ENCODE data around the gene LRP8.

The LRP8 gene

DNA sequence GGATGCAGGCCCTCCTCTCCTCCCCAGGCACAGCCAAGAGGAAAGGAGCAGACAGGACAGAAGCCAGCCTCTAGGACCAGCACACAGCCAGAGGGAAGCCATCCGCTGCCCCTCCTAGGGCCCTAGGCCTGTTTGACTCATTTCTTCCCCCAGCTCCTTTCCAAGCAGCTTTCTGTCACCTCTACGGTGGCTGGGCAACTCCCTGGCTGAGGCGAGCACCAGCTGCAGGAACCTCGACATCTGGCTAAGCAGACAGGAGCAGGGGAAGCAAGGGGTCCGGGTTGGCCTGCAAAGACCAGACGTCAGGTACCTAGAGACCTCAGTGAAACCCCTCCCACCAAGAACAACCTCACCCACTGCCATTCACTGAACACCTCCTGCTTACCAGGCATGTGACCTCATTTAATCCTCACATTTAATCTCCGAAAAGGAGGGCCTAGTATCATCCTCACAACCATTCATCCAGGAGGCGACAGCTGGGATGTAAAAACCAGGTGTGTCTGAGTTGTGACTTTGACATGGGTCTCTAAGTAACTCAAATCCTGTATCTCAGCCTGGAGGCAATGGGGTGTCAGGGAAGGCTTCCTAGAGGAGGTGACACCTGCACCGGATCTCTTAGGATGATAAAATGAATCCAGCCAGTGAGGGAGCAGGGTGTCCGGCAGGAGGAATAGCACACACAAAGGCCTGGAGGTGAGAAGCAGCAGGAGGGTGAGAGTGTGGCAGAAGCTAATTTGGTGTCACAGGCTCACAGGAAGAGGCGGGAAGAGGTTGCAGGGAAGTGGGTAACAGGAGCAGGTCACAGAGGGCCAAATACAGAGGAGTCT lies 5.9 kb downstream of the LRP8 start:
- no peak for DNase-seq

DNA sequence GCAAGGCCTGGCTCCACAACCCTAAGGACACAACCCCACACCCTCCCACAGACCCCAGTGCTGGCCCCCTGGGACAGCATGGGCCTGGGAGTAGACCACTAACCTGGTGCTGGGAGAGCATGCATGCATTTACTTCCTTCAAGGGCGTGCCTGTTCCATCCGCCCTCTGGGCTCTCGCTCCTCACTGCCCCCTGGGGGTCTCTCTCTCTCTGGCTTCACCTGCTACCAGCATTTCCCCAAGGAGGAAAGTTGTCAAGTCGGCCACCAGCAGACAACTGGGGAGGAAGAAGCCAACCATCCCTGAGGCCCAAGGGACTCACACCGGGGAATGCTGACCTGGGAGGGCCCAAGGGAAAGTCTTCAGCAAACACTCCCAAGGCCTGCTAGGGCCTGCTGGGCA lies 6.5 kb downstream of the LRP8 start:
- DNase-seq = no peak

- no peak for DNase-seq
These were observed 7.2 kb downstream of the LRP8 start for GRCh38 chr1:53320646-53321045.

DNA sequence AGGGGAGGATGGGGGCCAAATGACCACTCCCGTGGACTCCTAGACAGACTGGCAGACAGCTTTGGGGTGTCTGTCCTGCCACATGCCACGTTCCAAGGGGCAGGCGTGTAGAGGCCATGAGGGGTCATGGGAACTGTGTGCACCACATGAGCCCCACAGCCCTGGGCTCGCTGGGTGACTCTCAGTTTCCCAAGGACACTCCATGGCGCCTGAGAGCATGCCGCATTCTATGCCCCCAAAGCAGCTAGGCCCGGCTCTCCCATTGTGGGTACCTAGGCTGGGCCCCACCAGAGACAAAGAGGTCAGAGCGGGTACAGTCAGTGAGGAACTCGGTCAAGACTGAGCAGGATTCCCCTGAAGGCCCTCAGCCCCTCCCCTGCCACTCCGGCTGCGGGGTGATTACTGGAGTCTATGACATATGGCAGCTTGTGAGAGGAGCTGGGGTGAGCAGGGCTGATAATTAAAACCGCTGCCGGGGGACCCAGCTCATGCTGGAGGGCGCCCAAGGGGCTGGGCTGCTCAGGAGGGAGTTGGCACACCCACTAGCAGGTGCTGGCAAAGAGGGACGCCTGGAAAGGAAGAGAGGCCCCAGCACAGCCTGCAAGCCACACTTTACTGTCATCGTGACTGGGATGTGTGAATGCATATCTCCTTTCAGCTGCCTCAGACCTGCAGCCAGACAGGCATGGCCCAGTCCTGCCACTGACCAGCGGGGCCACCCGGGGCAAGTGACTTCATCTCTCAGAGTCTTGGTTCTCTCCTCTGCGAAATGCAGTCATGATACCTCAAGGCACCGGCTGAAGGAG lies 8.4 kb downstream of the LRP8 start:
- DNase-seq = peak; percentile 62

GRCh38 chr1:53317646-53318539 lies 10.0 kb downstream of the LRP8 start:
- DNase-seq = no peak

- DNase-seq = peak; percentile 88
These were observed 10.9 kb downstream of the LRP8 start for GRCh38 chr1:53316766-53317581.

GRCh38 chr1:53316424-53316765 lies 11.5 kb downstream of the LRP8 start:
- DNase-seq = no peak

DNA sequence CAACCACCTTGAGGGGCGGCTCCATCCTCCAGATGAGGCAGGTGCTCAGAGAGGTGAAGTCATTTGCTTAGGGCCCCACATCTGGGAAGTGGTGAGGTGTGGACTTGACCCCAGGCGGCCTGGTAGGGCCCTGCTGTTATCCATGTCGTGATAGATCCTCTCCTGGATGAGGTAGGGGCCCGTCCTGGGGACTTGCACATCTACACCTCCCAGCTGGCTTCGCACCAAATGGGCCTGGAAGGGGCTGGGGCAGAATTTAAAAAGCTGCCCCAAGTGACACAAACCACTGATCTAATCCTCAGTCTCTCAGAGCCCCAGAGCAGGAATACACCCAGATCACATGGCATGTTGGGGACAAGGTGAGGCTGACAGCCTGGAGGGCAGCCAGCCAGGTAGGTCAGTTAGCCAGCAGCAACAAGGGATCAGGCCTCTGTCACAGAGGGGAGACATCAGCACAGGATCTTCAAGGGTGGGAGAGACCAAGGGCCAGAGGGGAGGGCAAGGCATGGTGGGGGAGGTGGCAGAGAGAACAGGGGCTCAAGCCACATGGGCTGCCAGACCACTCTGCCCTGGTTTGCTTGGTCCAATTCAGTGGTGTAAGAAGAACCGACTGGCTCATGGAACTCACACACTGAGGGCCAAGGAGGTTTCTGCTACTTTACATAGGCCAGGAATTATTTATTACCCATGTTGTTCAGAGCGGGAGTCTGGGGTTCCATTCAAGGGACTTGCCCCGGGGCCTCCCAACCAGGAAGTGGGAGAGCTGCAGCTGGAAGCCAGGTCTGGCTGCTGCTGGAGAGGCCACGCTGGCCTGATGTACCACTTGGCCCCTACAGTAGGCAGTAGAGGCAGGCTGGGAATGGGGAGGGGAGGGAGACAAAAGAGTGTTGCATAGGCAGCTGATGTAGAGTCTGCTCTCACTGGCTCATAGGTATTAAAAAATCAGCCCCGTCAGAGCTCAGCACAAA lies 12.1 kb downstream of the LRP8 start:
- DNase-seq = no peak

GRCh38 chr1:53315046-53315445 lies 12.8 kb downstream of the LRP8 start:
- DNase-seq = no peak

- no peak for DNase-seq
These were observed 13.3 kb downstream of the LRP8 start for GRCh38 chr1:53314606-53315005.

DNA sequence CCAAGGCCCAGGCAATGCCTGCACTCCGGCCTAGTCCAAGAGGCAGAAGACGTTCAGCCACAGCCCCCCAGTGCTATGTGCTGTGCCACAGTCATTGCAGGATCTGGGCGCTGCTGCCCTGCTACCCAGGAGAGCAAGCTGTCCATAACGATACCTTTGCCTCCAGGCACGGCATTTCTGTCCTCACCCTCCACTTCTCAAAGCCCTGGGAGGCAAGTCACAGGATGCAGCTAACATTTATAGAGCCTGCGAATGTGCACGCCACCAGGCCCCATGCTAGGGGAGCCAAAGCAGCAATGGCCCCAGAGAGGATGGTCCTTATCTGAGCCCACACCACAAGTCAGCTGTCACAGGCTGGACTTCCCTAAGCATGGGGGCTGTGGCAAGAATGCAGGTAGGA lies 13.8 kb downstream of the LRP8 start:
- no peak for DNase-seq

DNA sequence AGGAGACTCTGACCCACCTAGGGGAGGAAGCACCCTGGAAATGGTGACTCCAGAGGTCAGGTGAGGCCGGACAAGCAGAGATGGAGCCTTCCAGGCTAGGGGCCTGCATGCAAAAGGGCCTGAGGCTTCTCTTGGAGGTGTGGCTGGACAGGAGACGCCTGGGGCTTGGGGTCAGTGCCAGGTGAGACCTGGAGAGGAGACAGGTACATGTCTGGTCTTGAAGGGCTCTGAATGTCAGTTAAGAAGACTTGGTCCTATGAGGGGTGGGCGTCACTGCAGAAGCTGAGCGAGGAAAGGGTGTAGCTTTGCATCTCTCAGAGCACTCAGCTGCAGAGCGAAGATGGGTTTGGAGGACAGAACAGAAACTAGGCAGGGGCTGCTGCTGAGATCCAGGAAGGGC lies 14.3 kb downstream of the LRP8 start:
- DNase-seq = no peak

DNA sequence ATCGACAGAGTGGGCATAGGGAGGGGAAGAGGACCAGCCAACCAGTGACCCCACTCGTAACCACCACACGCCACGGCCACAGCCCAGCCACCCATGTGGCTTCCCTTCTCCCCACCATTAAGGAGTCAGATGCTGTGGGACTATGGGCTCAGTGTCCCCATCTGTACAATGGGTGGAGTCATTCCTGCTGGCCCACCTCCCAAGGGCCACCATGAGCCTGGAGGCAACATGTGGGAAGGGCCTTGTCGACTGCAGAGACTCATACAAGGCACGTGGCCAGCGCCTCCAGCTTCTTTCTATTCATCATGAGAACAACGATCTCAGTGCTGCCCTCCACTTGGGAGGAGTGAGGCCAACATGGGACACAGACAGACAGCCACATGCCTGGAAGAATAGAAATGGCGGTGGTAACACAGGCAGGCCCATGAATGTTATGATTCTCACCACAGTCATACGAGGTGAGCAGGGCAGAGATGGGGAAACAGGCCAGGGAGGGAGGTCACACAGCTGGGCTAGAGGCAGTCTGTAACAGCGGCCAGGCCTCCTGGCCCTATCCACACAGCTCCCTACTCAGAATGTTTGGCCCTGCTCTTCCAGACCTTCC lies 16.1 kb downstream of the LRP8 start:
- no peak for DNase-seq

- DNase-seq = no peak
These were observed 16.8 kb downstream of the LRP8 start for GRCh38 chr1:53310847-53311681.

- DNase-seq = no peak
These were observed 18.1 kb downstream of the LRP8 start for GRCh38 chr1:53309802-53310201.

GRCh38 chr1:53308506-53308905 lies 19.4 kb downstream of the LRP8 start:
- no peak for DNase-seq

DNA sequence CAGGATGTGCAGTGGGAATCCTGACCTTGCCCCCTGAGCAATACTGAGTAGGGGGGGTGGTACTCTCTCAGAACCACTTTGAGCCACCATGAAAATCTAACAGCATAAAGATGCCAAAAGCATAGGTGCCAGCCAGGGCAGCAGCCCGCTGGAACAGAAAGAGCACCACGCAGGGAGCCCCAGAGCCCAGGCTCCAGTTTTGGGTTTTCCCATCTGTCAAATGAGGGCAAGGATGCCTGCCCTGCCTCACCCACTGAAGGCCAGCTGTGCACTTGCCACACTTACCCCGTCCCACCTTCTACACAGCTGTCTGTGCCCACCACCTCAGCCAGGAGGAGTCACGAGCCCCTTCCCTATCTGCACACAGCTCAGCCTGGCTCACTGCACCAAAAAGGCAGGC lies 20.8 kb downstream of the LRP8 start:
- no peak for DNase-seq

GRCh38 chr1:53306168-53306567 lies 21.7 kb downstream of the LRP8 start:
- DNase-seq = no peak

DNA sequence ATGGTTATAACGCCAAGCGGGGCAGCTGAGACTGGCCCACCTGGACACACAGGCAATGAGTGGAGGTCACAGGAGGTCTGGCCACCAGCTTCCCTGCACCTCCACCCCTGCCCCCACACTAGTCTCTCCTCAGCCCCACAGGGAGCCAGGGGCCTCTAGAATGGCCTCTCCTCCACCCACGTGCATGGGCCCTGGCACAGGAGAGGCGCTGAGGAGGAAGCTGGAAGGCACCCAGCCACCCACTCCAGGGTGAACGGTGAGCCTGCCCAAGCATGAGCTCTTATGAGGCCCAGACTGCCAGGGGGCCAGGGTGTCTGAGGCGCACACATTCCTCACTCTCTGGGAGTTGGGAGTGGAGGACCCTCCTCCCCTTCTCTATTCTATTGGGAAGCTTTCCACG lies 22.2 kb downstream of the LRP8 start:
- DNase-seq = no peak

DNA sequence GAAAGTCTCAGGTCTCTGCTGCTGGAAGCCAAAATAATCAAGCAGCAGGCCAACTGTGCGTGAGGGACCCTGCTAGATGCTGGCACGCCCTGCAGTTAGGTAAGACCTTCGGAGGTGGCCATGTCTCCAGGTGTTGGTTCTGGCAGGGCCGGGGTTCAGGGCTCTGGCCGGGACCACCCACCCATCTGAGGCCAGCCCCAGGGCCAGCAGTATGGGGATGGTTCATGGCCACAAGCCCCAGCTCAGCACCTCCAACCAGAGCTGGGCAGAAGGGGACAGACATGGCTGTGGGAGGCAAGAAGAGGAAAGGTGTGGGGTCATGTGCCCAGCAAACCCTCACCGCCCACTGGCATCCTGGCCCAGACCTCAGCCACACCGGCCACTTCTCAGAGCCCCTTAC lies 23.3 kb downstream of the LRP8 start:
- DNase-seq = no peak

Data from retina (tissue), 1 donor.